Right atrium auricular region (tissue), 2 donors: Measurements from ENCODE around the gene KLF17. TPM values are rescaled to one million over a fixed set of nuclear protein-coding genes. Genes with fewer than 3 reads are reported as not detected.

Experiments
- DNase-seq: peaks from one replicate; pipeline ENCODE4 v3.0.0-alpha.2; 2019; ENCODE audit warnings: low spot score
- H3K27ac ChIP-seq, 2 donors: fragments of 200-600 bp; sonication (generic); 1 replicate in 1 of 2; 2 replicates in 1 of 2; pipeline ENCODE4 v1.5.1; 2016 to 2019
- H3K27me3 ChIP-seq, 2 donors: fragments of 200-600 bp; sonication (generic); one replicate each; pipeline versions ENCODE4 v1.5.1 to v1.6.0; 2017 to 2019
- H3K36me3 ChIP-seq: fragments of 200-600 bp; sonication (generic); one replicate; pipeline ENCODE4 v1.5.1; 2016
- H3K4me1 ChIP-seq, 2 donors: fragments of 200-600 bp; sonication (generic); one replicate each; pipeline versions ENCODE4 v1.5.1 to v1.6.0; 2017 to 2019
- H3K4me3 ChIP-seq, 2 donors: fragments of 200-600 bp; sonication (generic); 1 replicate in 1 of 2; 2 replicates in 1 of 2; pipeline ENCODE4 v1.5.1; 2017 to 2019; ENCODE audit warnings: mild to moderate bottlenecking in 1 of 2, moderate library complexity in 1 of 2
- H3K9me3 ChIP-seq, 2 donors: fragments of 200-600 bp; sonication (generic); one replicate each; pipeline ENCODE4 v1.5.1; 2019
- CTCF ChIP-seq, 2 donors: fragments of 200-600 bp; sonication (generic); IDR thresholded peaks; one replicate each; pipeline ENCODE4 v1.5.1; 2019; ENCODE audit warnings: antibody characterized with exemption in 2 of 2
- total RNA-seq, 2 donors: library from RNA; depleted of rRNA; stranded (reverse); fragments of >200 nt; gene quantifications; one replicate each; pipeline ENCODE4 v1.1.0, GENCODE V29; 2016

KLF17 gene
- total RNA-seq, 2 donors from 2014 or later = not detected

GRCh38 chr1:44120398-44120949 lies 1.9 kb downstream of the KLF17 start:
- no peak overlapping the region for H3K4me3 ChIP-seq
- DNase-seq = peak; percentile 28
- H3K27me3 ChIP-seq = no peaks in the 10 kb centered on the region
- H3K9me3 ChIP-seq = no peaks in the 10 kb centered on the region
- no peak for TF ChIP-seq CTCF (IDR thresholded peaks at IDR 0.05)
- H3K27ac ChIP-seq = no peak overlapping the region
- no peaks in the 10 kb centered on the region for H3K4me1 ChIP-seq
- no peaks in the 10 kb centered on the region for H3K36me3 ChIP-seq

- DNase-seq = peak; percentile 32
- no peaks in the 10 kb centered on the region for H3K4me1 ChIP-seq
- no peak overlapping the region for H3K27ac ChIP-seq
- no peak overlapping the region for H3K4me3 ChIP-seq
- no peaks in the 10 kb centered on the region for H3K9me3 ChIP-seq
- no peaks in the 10 kb centered on the region for H3K27me3 ChIP-seq
- no peak for TF ChIP-seq CTCF (IDR thresholded peaks at IDR 0.05)
- no peaks in the 10 kb centered on the region for H3K36me3 ChIP-seq
These were observed 11.2 kb downstream of the KLF17 start for GRCh38 chr1:44129616-44130500.

- Histone ChIP-seq H3K9me3 (no peaks in the 10 kb centered on the region), H3K4me1 (no peaks in the 10 kb centered on the region), H3K27me3 (no peaks in the 10 kb centered on the region), H3K27ac (no peak overlapping the region), H3K4me3 (no peak overlapping the region), H3K36me3 (no peaks in the 10 kb centered on the region)
- DNase-seq = peak; percentile 11
- TF ChIP-seq CTCF (IDR thresholded peaks at IDR 0.05) = no peak
These were observed 12.8 kb downstream of the KLF17 start for GRCh38 chr1:44131411-44131810.

GRCh38 chr1:44134071-44134920 lies 15.7 kb downstream of the KLF17 start:
- H3K4me1 ChIP-seq = no peaks in the 10 kb centered on the region
- H3K27ac ChIP-seq = no peak overlapping the region
- H3K27me3 ChIP-seq = no peaks in the 10 kb centered on the region
- H3K9me3 ChIP-seq = no peaks in the 10 kb centered on the region
- no peak overlapping the region for H3K4me3 ChIP-seq
- DNase-seq = peak; percentile 49
- TF ChIP-seq CTCF (IDR thresholded peaks at IDR 0.05) = no peak
- no peaks in the 10 kb centered on the region for H3K36me3 ChIP-seq

- H3K36me3 ChIP-seq = no peaks in the 10 kb centered on the region
- TF ChIP-seq CTCF (IDR thresholded peaks at IDR 0.05) = no peak
- DNase-seq = no peak
- no peaks in the 10 kb centered on the region for H3K27me3 ChIP-seq
- H3K27ac ChIP-seq = no peak overlapping the region
- no peaks in the 10 kb centered on the region for H3K9me3 ChIP-seq
- no peaks in the 10 kb centered on the region for H3K4me1 ChIP-seq
- H3K4me3 ChIP-seq = no peak overlapping the region
These were observed 17.3 kb downstream of the KLF17 start for GRCh38 chr1:44135886-44136285.
